ENCODE data around the gene GADD45B.

DNA sequence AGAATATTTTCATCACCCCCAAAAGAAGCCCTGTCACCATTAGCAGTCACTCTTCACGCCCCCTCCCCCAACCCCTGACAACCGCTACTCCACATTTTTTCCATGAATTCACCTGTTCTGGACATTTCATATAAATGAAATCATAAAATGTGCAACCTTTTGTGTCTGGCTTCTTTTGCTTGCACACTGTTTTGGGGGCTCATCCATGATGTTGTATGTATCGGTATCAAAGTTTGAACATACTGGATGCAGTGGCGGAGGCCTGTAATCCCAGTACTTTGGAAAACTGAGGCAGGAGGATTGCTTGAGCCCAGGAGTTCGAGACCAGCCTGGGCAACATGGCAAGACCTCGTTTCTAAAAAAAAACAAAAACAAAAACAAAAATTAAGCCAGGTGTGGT, 7.2 kb downstream of the GADD45B start:
- TF ChIP-seq, protein P1, sequence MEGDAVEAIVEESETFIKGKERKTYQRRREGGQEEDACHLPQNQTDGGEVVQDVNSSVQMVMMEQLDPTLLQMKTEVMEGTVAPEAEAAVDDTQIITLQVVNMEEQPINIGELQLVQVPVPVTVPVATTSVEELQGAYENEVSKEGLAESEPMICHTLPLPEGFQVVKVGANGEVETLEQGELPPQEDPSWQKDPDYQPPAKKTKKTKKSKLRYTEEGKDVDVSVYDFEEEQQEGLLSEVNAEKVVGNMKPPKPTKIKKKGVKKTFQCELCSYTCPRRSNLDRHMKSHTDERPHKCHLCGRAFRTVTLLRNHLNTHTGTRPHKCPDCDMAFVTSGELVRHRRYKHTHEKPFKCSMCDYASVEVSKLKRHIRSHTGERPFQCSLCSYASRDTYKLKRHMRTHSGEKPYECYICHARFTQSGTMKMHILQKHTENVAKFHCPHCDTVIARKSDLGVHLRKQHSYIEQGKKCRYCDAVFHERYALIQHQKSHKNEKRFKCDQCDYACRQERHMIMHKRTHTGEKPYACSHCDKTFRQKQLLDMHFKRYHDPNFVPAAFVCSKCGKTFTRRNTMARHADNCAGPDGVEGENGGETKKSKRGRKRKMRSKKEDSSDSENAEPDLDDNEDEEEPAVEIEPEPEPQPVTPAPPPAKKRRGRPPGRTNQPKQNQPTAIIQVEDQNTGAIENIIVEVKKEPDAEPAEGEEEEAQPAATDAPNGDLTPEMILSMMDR (IDR thresholded peaks at IDR 0.05) = no peak
- no peak for TF ChIP-seq POLR2A (IDR thresholded peaks at IDR 0.05)
- TF ChIP-seq POLR2AphosphoS5 (IDR thresholded peaks at IDR 0.05) = no peak

Measured in breast epithelium (tissue), 3 donors.